Dermis blood vessel endothelial cell (primary cell): ENCODE data around the gene VTCN1. TPM values are rescaled to one million over a fixed set of nuclear protein-coding genes. Genes with fewer than 3 reads are reported as not detected.
"Not testable (repeated sequence)": the region's sequence is repeated elsewhere in the genome, so short reads cannot be mapped to it uniquely, and the experiment has no call there.

ENCODE experiments used
- DNase-seq: peaks from one replicate; pipeline ENCODE4 v3.0.0; 2010
- total RNA-seq: library from RNA; depleted of rRNA; stranded (reverse); fragments of >200 nt; gene quantifications from 2 replicates; pipeline ENCODE4 v1.2.3, GENCODE V29; 2014

VTCN1 gene
- total RNA-seq, result under 0.01 and 0.33 TPM in 2 replicates

GRCh38 chr1:117210831-117211261, at the start of gene VTCN1:
Gene VTCN1 (minus strand): TSS chr1:117210927. CDS start chr1:117210855, 72 bp downstream.
- no peak for DNase-seq

- no peak for DNase-seq
Measured at GRCh38 chr1:117258791-117259190, 48.1 kb upstream of the VTCN1 start.

- not testable (repeated sequence) for DNase-seq
Measured at GRCh38 chr1:117258075-117258474, 47.3 kb upstream of the VTCN1 start.

GRCh38 chr1:117257291-117257690, 46.6 kb upstream of the VTCN1 start:
- no peak for DNase-seq

GRCh38 chr1:117250061-117250606, 39.4 kb upstream of the VTCN1 start:
- no peak for DNase-seq

GRCh38 chr1:117244971-117245370, 34.2 kb upstream of the VTCN1 start:
- no peak for DNase-seq

GRCh38 chr1:117244306-117244705, 33.6 kb upstream of the VTCN1 start:
- DNase-seq, result no peak

GRCh38 chr1:117241512-117241911, 30.8 kb upstream of the VTCN1 start:
- DNase-seq, result no peak

- no peak for DNase-seq
Measured at GRCh38 chr1:117240547-117240946, 29.8 kb upstream of the VTCN1 start.

- no peak for DNase-seq
Measured at GRCh38 chr1:117239467-117239866, 28.7 kb upstream of the VTCN1 start.

GRCh38 chr1:117237726-117238381, 27.1 kb upstream of the VTCN1 start:
- no peak for DNase-seq

GRCh38 chr1:117235863-117236465, 25.2 kb upstream of the VTCN1 start:
- no peak for DNase-seq

GRCh38 chr1:117232531-117232930, 21.8 kb upstream of the VTCN1 start:
- DNase-seq, result no peak

- no peak for DNase-seq
Measured at GRCh38 chr1:117231748-117232373, 21.1 kb upstream of the VTCN1 start.

- DNase-seq, result no peak
Measured at GRCh38 chr1:117231312-117231711, 20.6 kb upstream of the VTCN1 start.

- DNase-seq, result no peak
Measured at GRCh38 chr1:117229217-117229616, 18.5 kb upstream of the VTCN1 start.

- no peak for DNase-seq
Measured at GRCh38 chr1:117225931-117226330, 15.2 kb upstream of the VTCN1 start.

- no peak for DNase-seq
Measured at GRCh38 chr1:117216718-117217117, 6.0 kb upstream of the VTCN1 start.

- no peak for DNase-seq
Measured at GRCh38 chr1:117215733-117216462, 5.2 kb upstream of the VTCN1 start.

GRCh38 chr1:117215019-117215418, 4.3 kb upstream of the VTCN1 start:
- no peak for DNase-seq

GRCh38 chr1:117213046-117213445, 2.3 kb upstream of the VTCN1 start:
- DNase-seq, result no peak

GRCh38 chr1:117210386-117210785, 341 bp downstream of the VTCN1 start:
- no peak for DNase-seq

GRCh38 chr1:117209094-117209493, 1.6 kb downstream of the VTCN1 start:
- no peak for DNase-seq
